HCT116 (cell line): ENCODE data around the gene IL11. TPM values are rescaled to one million over a fixed set of nuclear protein-coding genes. Genes with fewer than 3 reads are reported as not detected.
"Not testable (repeated sequence)": the region's sequence is repeated elsewhere in the genome, so short reads cannot be mapped to it uniquely, and the experiment has no call there.

Experiments
- ATAC-seq: fragments of 200-7000 bp; cut with Tn5 transposase; 2 replicates; pipeline ENCODE4 v1.9.1; 2020; ENCODE audit warnings: mild to moderate bottlenecking, moderate library complexity
- BruUV-seq: library from RNA; stranded (reverse); fragments of 400-500 nt; replicated peaks from 2 replicates; lab custom pipeline; 2021; lab: Mats Ljungman, UMichigan
- CTCF ChIA-PET: fragments of 300-600 bp; sonication (Branson Sonifier 250); formaldehyde crosslinking; loops from one replicate; lab custom pipeline; 2021; ENCODE audit warnings: antibody characterized with exemption; lab: Charles Lee
- POLR2A ChIA-PET: fragments of 300-600, 350-600 bp; sonication (Branson Sonifier 250); formaldehyde crosslinking; loops from one replicate; lab custom pipeline; 2021; ENCODE audit warnings: antibody characterized with exemption; lab: Charles Lee
- RAD21 ChIA-PET, 2 experiments: fragments of 300-600 bp; sonication (Branson Sonifier 250); formaldehyde crosslinking; loops; one replicate each; lab custom pipeline; 2023; ENCODE audit warnings: low total read pairs in 2 of 2; ENCODE audit not compliant: uncharacterized antibody in 2 of 2, unreplicated experiment in 2 of 2, low non-redundant PET in 1 of 2; lab: Charles Lee
- DNase-seq: peaks from one replicate; pipeline ENCODE4 v3.0.0-alpha.2; 2010; ENCODE audit warnings: low read depth, low spot score
- H2AFZ ChIP-seq: fragments of 200-600 bp; shearing (Covaris generic), sonication (generic); 2 replicates; pipeline ENCODE4 v1.6.1; 2017; ENCODE audit warnings: low read depth, mixed run types, mixed read lengths, antibody characterized with exemption, low read length; ENCODE audit not compliant: poor library complexity, severe bottlenecking
- H3K27ac ChIP-seq: 2 replicates; pipeline ENCODE4 v1.5.1; 2012; ENCODE audit warnings: low read depth, low read length
- H3K27me3 ChIP-seq: fragments of 200-600 bp; sonication (generic); 2 replicates; pipeline ENCODE4 v1.6.1; 2016; ENCODE audit warnings: mixed run types, low read length, mixed read lengths; ENCODE audit not compliant: insufficient read depth
- H3K36me3 ChIP-seq, 2 experiments: fragments of 200-500 bp in 1 of 2; fragments of 200-600 bp in 1 of 2; sonication (Bioruptor generic) in 1 of 2; sonication (generic) in 1 of 2; 2 replicates each; pipeline versions ENCODE4 v1.5.1 to v1.6.1; 2014 to 2016; ENCODE audit warnings: low read length in 2 of 2, inconsistent platforms in 1 of 2, mixed read lengths in 1 of 2, mixed run types in 1 of 2; ENCODE audit not compliant: insufficient read depth in 2 of 2, control insufficient read depth in 1 of 2
- H3K4me1 ChIP-seq, 2 experiments: fragments of 200-600 bp in 1 of 2; sonication (generic) in 1 of 2; 2 replicates each; pipeline versions ENCODE4 v1.5.1 to v1.6.1; 2012 to 2017; ENCODE audit warnings: low read length in 2 of 2, inconsistent platforms in 1 of 2, mild to moderate bottlenecking in 1 of 2, mixed read lengths in 1 of 2, mixed run types in 1 of 2, moderate library complexity in 1 of 2; ENCODE audit not compliant: insufficient read depth in 2 of 2, control insufficient read depth in 1 of 2
- H3K4me2 ChIP-seq: fragments of 200-600 bp; sonication (generic); 2 replicates; pipeline ENCODE4 v1.6.1; 2017; ENCODE audit warnings: mixed run types, low read length, mixed read lengths
- H3K4me3 ChIP-seq, 2 experiments: fragments of 200-600 bp in 1 of 2; sonication (generic) in 1 of 2; replicated peaks in 1 of 2; 2 replicates each; pipeline ENCODE4 v1.5.1; 2011 to 2016; ENCODE audit warnings: low read length in 2 of 2, control low read depth in 1 of 2, low read depth in 1 of 2, mild to moderate bottlenecking in 1 of 2, mixed read lengths in 1 of 2, mixed run types in 1 of 2
- H3K79me2 ChIP-seq: fragments of 200-600 bp; sonication (generic); 2 replicates; pipeline ENCODE4 v1.6.1; 2017; ENCODE audit warnings: mild to moderate bottlenecking, mixed run types, low read length, moderate library complexity, mixed read lengths; ENCODE audit not compliant: insufficient read depth
- H3K9ac ChIP-seq: fragments of 200-600 bp; sonication (generic); 2 replicates; pipeline ENCODE4 v1.6.1; 2016; ENCODE audit warnings: low read length, mixed read lengths
- H3K9me2 ChIP-seq: fragments of 200-600 bp; sonication (generic), shearing (Covaris generic); 2 replicates; pipeline ENCODE4 v1.6.1; 2017; ENCODE audit warnings: mixed run types, mild to moderate bottlenecking, moderate library complexity; ENCODE audit not compliant: insufficient read depth
- H3K9me3 ChIP-seq, 2 experiments: fragments of 200-500 bp in 1 of 2; fragments of 200-600 bp in 1 of 2; sonication (Bioruptor generic) in 1 of 2; sonication (generic) in 1 of 2; 2 replicates each; pipeline ENCODE4 v1.6.1; 2014 to 2017; ENCODE audit warnings: low read length in 2 of 2, mixed read lengths in 2 of 2, inconsistent platforms in 1 of 2, low read depth in 1 of 2, mild to moderate bottlenecking in 1 of 2, mixed run types in 1 of 2, moderate library complexity in 1 of 2; ENCODE audit not compliant: control insufficient read depth in 1 of 2, insufficient read depth in 1 of 2
- H4K20me1 ChIP-seq: fragments of 200-600 bp; sonication (generic), shearing (Covaris generic); 2 replicates; pipeline ENCODE4 v1.6.1; 2017; ENCODE audit warnings: mixed run types, mild to moderate bottlenecking, moderate library complexity; ENCODE audit not compliant: insufficient read depth
- CTCF ChIP-seq, 3 experiments: fragments of 200-600 bp in 1 of 3; sonication (generic) in 1 of 3; IDR thresholded peaks in 2 of 3; conservative IDR thresholded peaks in 1 of 3; 2 replicates each; pipeline ENCODE4 v1.5.1; 2012 to 2017; ENCODE audit warnings: low read depth in 2 of 3, low read length in 2 of 3, antibody characterized with exemption in 1 of 3, borderline replicate concordance in 1 of 3, control low read depth in 1 of 3, mild to moderate bottlenecking in 1 of 3, mixed read lengths in 1 of 3, mixed run types in 1 of 3, moderate library complexity in 1 of 3; ENCODE audit not compliant: insufficient read depth in 1 of 3
- EZH2phosphoT487 ChIP-seq: fragments of 200-600 bp; IDR thresholded peaks from 2 replicates; pipeline ENCODE4 v1.6.1; 2018; ENCODE audit warnings: antibody characterized with exemption, borderline replicate concordance
- POLR2AphosphoS5 ChIP-seq: IDR thresholded peaks from 2 replicates; pipeline ENCODE4 v1.6.1; 2011; ENCODE audit warnings: mild to moderate bottlenecking, low read depth, low read length, moderate library complexity
- YY1 ChIP-seq: IDR thresholded peaks from 2 replicates; pipeline ENCODE4 v1.6.1; 2011; ENCODE audit warnings: low read length, low read depth, moderate library complexity, mild to moderate bottlenecking; ENCODE audit not compliant: insufficient replicate concordance; ENCODE audit errors: extremely low read depth
- intact Hi-C: fragments of 100-400 bp; cut with micrococcal nuclease; formaldehyde crosslinking; loops from 2 replicates; pipeline ENCODE4 v1.10.0; 2022
- total RNA-seq: library from RNA; stranded (reverse); gene quantifications from one replicate; pipeline ENCODE4 v1.2.1, GENCODE V29; 2021; ENCODE audit not compliant: unreplicated experiment

IL11 gene
- total RNA-seq, 1 experiment from 2014 or later = 2.8 TPM

DNA sequence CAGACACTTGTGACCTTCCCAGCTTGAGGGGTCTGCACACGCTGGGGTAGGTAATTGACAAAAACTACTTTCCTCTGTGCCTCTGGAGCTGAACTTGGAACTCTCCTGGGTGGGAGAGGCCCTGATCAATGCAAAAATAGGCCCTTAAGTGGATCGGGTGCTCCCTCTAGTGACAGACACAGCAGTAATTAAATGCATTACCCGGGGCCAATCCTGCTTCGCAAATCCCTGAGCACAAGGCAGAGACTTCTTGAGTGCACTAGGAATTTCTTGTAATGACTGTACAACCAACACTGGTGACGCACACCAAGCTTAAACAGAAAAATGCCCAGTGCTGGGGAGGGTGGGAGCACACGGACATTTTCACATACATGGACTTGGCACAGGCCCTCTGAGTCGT is 47.9 kb upstream of the IL11 start (continued):
- peak; percentile 69 to 87 (median 80) for TF ChIP-seq CTCF (IDR thresholded peaks at IDR 0.05 in 2 of 3, conservative IDR thresholded peaks at IDR 0.05 in 1 of 3; ENCODE audit: borderline replicate concordance in 1 of 3, insufficient read depth in 1 of 3, low read depth in 2 of 3, low read length in 2 of 3)
- TF ChIP-seq, all 23 proteins: peak for 5

DNA sequence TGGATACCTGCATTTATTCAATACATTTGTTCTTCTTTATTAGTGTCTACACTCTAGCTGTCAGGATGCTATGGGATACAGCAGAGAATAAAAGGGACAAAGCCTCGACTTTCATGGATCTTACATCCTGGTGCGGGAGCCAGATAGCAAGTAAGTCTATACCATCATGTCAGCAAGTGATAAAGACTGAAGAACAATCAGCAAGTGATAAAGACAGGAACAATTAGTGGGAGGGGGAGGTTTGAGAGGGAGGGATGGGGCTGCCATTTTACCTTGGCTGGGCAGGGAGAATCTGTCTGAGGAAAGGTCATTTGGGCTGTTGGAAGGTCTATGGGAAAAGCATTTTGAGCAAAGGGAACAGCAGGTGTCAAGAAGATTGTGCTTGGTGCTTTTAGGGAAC is 39.9 kb upstream of the IL11 start:
- intact Hi-C loops = no loop called here
- peaks cover 12 to 27% of the 10 kb centered on the region in 2 experiments for H3K4me1 ChIP-seq
- CTCF ChIA-PET = no interaction called here
- no TSS peak for BruUV-seq
- H4K20me1 ChIP-seq = peaks cover 8% of the 10 kb centered on the region; the same call in 1 of the 2 replicates
- H3K4me3 ChIP-seq = no peak overlapping the region
- POLR2A ChIA-PET = no interaction called here
- no peak overlapping the region for H3K4me2 ChIP-seq
- H3K79me2 ChIP-seq = peaks cover 24% of the 10 kb centered on the region
- no peak for TF ChIP-seq YY1
- TF ChIP-seq EZH2phosphoT487 = no peak
- no peak for TF ChIP-seq POLR2AphosphoS5
- RAD21 ChIA-PET = no interaction called here
- no peak overlapping the region for H3K9ac ChIP-seq
- DNase-seq = no peak
- H3K9me3 ChIP-seq = no peaks in the 10 kb centered on the region
- H3K27me3 ChIP-seq = no peaks in the 10 kb centered on the region
- no peak overlapping the region for H3K27ac ChIP-seq
- H2AFZ ChIP-seq = no peak overlapping the region
- no peak for ATAC-seq
- no peaks in the 10 kb centered on the region for H3K9me2 ChIP-seq
- peaks cover 9 to 16% of the 10 kb centered on the region in 2 experiments; a peak in 3 of 4 replicates for H3K36me3 ChIP-seq

DNA sequence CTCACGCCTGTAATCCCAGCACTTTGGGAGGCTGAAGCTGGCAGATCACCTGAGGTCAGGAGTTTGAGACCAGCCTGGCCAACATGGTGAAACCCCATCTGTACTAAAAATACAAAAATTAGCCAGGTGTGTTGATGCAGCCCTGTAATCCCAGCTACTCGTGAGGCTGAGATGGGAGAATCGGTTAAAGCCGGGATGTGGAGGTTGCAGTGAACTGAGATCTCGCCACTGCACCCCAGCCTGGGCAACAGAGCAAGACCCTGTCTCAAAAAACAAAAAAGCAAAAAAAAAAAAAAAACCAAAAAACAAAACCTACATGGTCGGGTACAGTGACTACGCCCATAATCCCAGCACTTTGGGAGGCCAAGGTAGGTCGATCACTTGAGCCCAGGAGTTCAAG is 38.9 kb upstream of the IL11 start:
- H4K20me1 ChIP-seq, ATAC-seq, H2AFZ ChIP-seq, intact Hi-C loops, H3K9me3 ChIP-seq, RAD21 ChIA-PET, H3K27me3 ChIP-seq, CTCF ChIA-PET, H3K9me2 ChIP-seq, BruUV-seq, H3K4me2 ChIP-seq, DNase-seq, H3K4me3 ChIP-seq: not testable (repeated sequence)
- peaks cover 13 to 24% of the 10 kb centered on the region in 2 experiments; a peak in 3 of 4 replicates for H3K36me3 ChIP-seq
- H3K27ac ChIP-seq = 0 out of 2 replicates have a peak overlapping the region, but pooled peaks have one; percentile 95
- peaks cover 12 to 27% of the 10 kb centered on the region in 2 experiments for H3K4me1 ChIP-seq
- POLR2A ChIA-PET = interaction anchor here (1.1 to 1.4 kb wide), 2 partner anchors 26 to 129 kb away, joined by 3 to 4 read pairs; partner anchors contain the start of gene HSPBP1
- peak overlapping the region; percentile 99; the same call in 1 of the 2 replicates for H3K9ac ChIP-seq
- peaks cover 33% of the 10 kb centered on the region for H3K79me2 ChIP-seq
